ENCODE measurements around the gene ZBTB16.

ZBTB16 gene

GRCh38 chr11:114085965-114086793, 26.7 kb downstream of the ZBTB16 start:
- no peak for DNase-seq

GRCh38 chr11:114087025-114087424, 27.5 kb downstream of the ZBTB16 start:
- DNase-seq = no peak

GRCh38 chr11:114088216-114088615, 28.7 kb downstream of the ZBTB16 start:
- no peak for DNase-seq

- no peak for DNase-seq
These were observed 29.3 kb downstream of the ZBTB16 start for GRCh38 chr11:114088836-114089235.

GRCh38 chr11:114089748-114090147, 30.2 kb downstream of the ZBTB16 start:
- DNase-seq = no peak

- DNase-seq = no peak
These were observed 30.9 kb downstream of the ZBTB16 start for GRCh38 chr11:114090225-114090910.

GRCh38 chr11:114090976-114091375, 31.5 kb downstream of the ZBTB16 start:
- no peak for DNase-seq

GRCh38 chr11:114091516-114092397, 32.2 kb downstream of the ZBTB16 start:
- no peak for DNase-seq

GRCh38 chr11:114092478-114092877, 33.0 kb downstream of the ZBTB16 start:
- no peak for DNase-seq

- DNase-seq = no peak
These were observed 33.4 kb downstream of the ZBTB16 start for GRCh38 chr11:114092953-114093352.

GRCh38 chr11:114094516-114094915, 35.0 kb downstream of the ZBTB16 start:
- no peak for DNase-seq

GRCh38 chr11:114095899-114096298, 36.4 kb downstream of the ZBTB16 start:
- no peak for DNase-seq

GRCh38 chr11:114097832-114098231, 38.3 kb downstream of the ZBTB16 start:
- no peak for DNase-seq

GRCh38 chr11:114098927-114099326, 39.4 kb downstream of the ZBTB16 start:
- no peak for DNase-seq

- DNase-seq = no peak
These were observed 40.1 kb downstream of the ZBTB16 start for GRCh38 chr11:114099392-114100178.

- no peak for DNase-seq
These were observed 43.7 kb downstream of the ZBTB16 start for GRCh38 chr11:114102993-114103896.

- DNase-seq = no peak
These were observed 46.1 kb downstream of the ZBTB16 start for GRCh38 chr11:114105611-114106010.

- no peak for DNase-seq
These were observed 46.5 kb downstream of the ZBTB16 start for GRCh38 chr11:114106047-114106446.

GRCh38 chr11:114106986-114107385, 47.5 kb downstream of the ZBTB16 start:
- no peak for DNase-seq

GRCh38 chr11:114108501-114109205, 49.1 kb downstream of the ZBTB16 start:
- DNase-seq = no peak
